Hepatocyte (in vitro differentiated cells): ENCODE results near the gene FRMPD4. TPM values are rescaled to one million over a fixed set of nuclear protein-coding genes. Genes with fewer than 3 reads are reported as not detected.

ENCODE experiments used
- DNase-seq: peaks from one replicate; pipeline ENCODE4 v3.0.0-alpha.2; 2016; ENCODE audit warnings: low spot score
- H2AFZ ChIP-seq: fragments of 200-600 bp; sonication (generic); 2 replicates; pipeline ENCODE4 v1.6.0; 2016; ENCODE audit warnings: antibody characterized with exemption, mild to moderate bottlenecking
- H3K27ac ChIP-seq: fragments of 200-600 bp; sonication (generic); 2 replicates; pipeline ENCODE4 v1.5.1; 2016; ENCODE audit warnings: mild to moderate bottlenecking
- H3K27me3 ChIP-seq: fragments of 200-600 bp; sonication (generic); 2 replicates; pipeline ENCODE4 v1.6.1; 2016
- H3K36me3 ChIP-seq: fragments of 200-600 bp; sonication (generic); replicated peaks from 2 replicates; pipeline ENCODE4 v1.5.1; 2016; ENCODE audit warnings: low read depth; ENCODE audit not compliant: insufficient read depth
- H3K4me1 ChIP-seq: fragments of 200-600 bp; sonication (generic); 2 replicates; pipeline ENCODE4 v1.5.1; 2016; ENCODE audit warnings: mild to moderate bottlenecking, moderate library complexity; ENCODE audit not compliant: insufficient read depth
- H3K4me2 ChIP-seq: fragments of 200-600 bp; sonication (generic); 2 replicates; pipeline ENCODE4 v1.6.0; 2016
- H3K4me3 ChIP-seq: fragments of 200-600 bp; sonication (generic); 2 replicates; pipeline ENCODE4 v1.5.1; 2016; ENCODE audit warnings: mild to moderate bottlenecking
- H3K79me2 ChIP-seq: fragments of 200-600 bp; sonication (generic); 2 replicates; pipeline ENCODE4 v1.6.0; 2017; ENCODE audit warnings: mild to moderate bottlenecking
- H3K9me2 ChIP-seq: fragments of 200-600 bp; sonication (generic); replicated peaks from 2 replicates; pipeline ENCODE4 v1.6.0; 2017; ENCODE audit warnings: mild to moderate bottlenecking; ENCODE audit not compliant: insufficient read depth
- H3K9me3 ChIP-seq: fragments of 200-600 bp; sonication (generic); 2 replicates; pipeline ENCODE4 v1.5.1; 2016; ENCODE audit warnings: low read depth, mild to moderate bottlenecking
- H4K20me1 ChIP-seq: fragments of 200-600 bp; sonication (generic); 2 replicates; pipeline ENCODE4 v1.6.0; 2016; ENCODE audit warnings: mild to moderate bottlenecking; ENCODE audit not compliant: insufficient read depth, poor library complexity, severe bottlenecking
- EZH2 ChIP-seq: fragments of 200-600 bp; sonication (generic); IDR thresholded peaks from 2 replicates; pipeline ENCODE4 v1.6.1; 2016; ENCODE audit warnings: antibody characterized with exemption, mild to moderate bottlenecking, borderline replicate concordance
- EZH2phosphoT487 ChIP-seq: fragments of 200-600 bp; sonication (generic); IDR thresholded peaks from one replicate; pipeline ENCODE4 v1.6.1; 2018; ENCODE audit warnings: antibody characterized with exemption, mild to moderate bottlenecking, low read depth, moderate library complexity; ENCODE audit not compliant: unreplicated experiment, severe bottlenecking
- WGBS: methylation state at CpG from one replicate; pipeline ENCODE4 v1.1.6; 2016; ENCODE audit warnings: low lambda C conversion rate; ENCODE audit errors: missing lambda C conversion rate; 5-methylcytosine and 5-hydroxymethylcytosine counted together
- polyA plus RNA-seq: library from polyadenylated mRNA; unstranded; fragments of >200 nt; fragmentation: Nextera tagmentation; extraction: Ambion mirVana; gene quantifications from 2 replicates; pipeline ENCODE4 v1.2.1, GENCODE V29; 2016
- total RNA-seq: library from RNA; depleted of rRNA; stranded (reverse); fragments of >200 nt; gene quantifications from 2 replicates; pipeline ENCODE4 v1.2.3, GENCODE V29; 2014
- TF ChIP-seq, protein P1 (sequence below): fragments of 200-600 bp; sonication (generic); IDR thresholded peaks from 2 replicates; pipeline ENCODE4 v1.5.1; 2016; ENCODE audit warnings: antibody characterized with exemption, mild to moderate bottlenecking; ENCODE audit not compliant: poor library complexity

Gene FRMPD4
- total and polyA plus RNA-seq, 2 experiments from 2014 or later: 0.23 TPM; not detected in 1

GRCh38 chrX:12648995-12649394 is 510.7 kb downstream of the FRMPD4 start:
- no peak overlapping the region for H3K27ac ChIP-seq
- H3K36me3 ChIP-seq: no peaks in the 10 kb centered on the region
- TF ChIP-seq, protein P1, sequence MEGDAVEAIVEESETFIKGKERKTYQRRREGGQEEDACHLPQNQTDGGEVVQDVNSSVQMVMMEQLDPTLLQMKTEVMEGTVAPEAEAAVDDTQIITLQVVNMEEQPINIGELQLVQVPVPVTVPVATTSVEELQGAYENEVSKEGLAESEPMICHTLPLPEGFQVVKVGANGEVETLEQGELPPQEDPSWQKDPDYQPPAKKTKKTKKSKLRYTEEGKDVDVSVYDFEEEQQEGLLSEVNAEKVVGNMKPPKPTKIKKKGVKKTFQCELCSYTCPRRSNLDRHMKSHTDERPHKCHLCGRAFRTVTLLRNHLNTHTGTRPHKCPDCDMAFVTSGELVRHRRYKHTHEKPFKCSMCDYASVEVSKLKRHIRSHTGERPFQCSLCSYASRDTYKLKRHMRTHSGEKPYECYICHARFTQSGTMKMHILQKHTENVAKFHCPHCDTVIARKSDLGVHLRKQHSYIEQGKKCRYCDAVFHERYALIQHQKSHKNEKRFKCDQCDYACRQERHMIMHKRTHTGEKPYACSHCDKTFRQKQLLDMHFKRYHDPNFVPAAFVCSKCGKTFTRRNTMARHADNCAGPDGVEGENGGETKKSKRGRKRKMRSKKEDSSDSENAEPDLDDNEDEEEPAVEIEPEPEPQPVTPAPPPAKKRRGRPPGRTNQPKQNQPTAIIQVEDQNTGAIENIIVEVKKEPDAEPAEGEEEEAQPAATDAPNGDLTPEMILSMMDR: no peak
- TF ChIP-seq EZH2: no peak
- TF ChIP-seq EZH2phosphoT487: no peak
- no peaks in the 10 kb centered on the region for H3K79me2 ChIP-seq
- WGBS: 70% methylated on average over 5 of the region's 5 CpGs
- H3K9me2 ChIP-seq: no peaks in the 10 kb centered on the region
- no peaks in the 10 kb centered on the region for H4K20me1 ChIP-seq
- no peaks in the 10 kb centered on the region for H3K27me3 ChIP-seq
- H3K4me2 ChIP-seq: no peak overlapping the region
- H2AFZ ChIP-seq: no peak overlapping the region
- no peak for DNase-seq
- H3K4me3 ChIP-seq: no peak overlapping the region
- no peaks in the 10 kb centered on the region for H3K4me1 ChIP-seq
- no peaks in the 10 kb centered on the region for H3K9me3 ChIP-seq

DNA sequence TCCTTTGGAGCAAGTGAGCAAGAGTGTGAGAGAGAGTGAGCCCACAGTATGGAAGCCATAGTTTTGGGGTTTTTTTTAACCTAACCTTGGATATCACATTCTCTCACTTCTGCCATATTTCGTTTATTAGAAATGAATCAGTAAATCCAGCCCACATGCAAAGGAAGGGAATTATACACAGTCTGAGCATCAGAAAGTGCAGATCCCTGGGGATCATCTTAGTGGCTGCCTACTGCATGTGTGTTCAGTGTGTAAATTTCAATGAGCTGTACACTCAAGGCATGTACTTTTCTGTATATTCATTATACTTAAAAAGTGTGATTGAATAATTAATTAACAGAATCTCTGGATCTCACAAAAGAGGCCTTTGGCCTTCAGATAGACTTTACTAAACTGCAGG is 519.2 kb downstream of the FRMPD4 start:
- H3K4me3 ChIP-seq: no peak overlapping the region
- H3K4me1 ChIP-seq: no peaks in the 10 kb centered on the region
- H2AFZ ChIP-seq: no peak overlapping the region
- H3K27me3 ChIP-seq: no peaks in the 10 kb centered on the region
- TF ChIP-seq, protein P1: no peak
- TF ChIP-seq EZH2: no peak
- TF ChIP-seq EZH2phosphoT487: no peak
- 59% methylated on average over 1 of the region's 1 CpG for WGBS
- no peak overlapping the region for H3K4me2 ChIP-seq
- H3K9me3 ChIP-seq: no peaks in the 10 kb centered on the region
- DNase-seq: no peak
- H3K36me3 ChIP-seq: no peaks in the 10 kb centered on the region
- no peaks in the 10 kb centered on the region for H3K9me2 ChIP-seq
- no peaks in the 10 kb centered on the region for H4K20me1 ChIP-seq
- H3K79me2 ChIP-seq: no peaks in the 10 kb centered on the region
- no peak overlapping the region for H3K27ac ChIP-seq

GRCh38 chrX:12657881-12658280 is 519.6 kb downstream of the FRMPD4 start:
- DNase-seq: no peak
- 65% methylated on average over 1 of the region's 1 CpG for WGBS
- TF ChIP-seq, protein P1: no peak
- TF ChIP-seq EZH2: no peak
- TF ChIP-seq EZH2phosphoT487: no peak
- Histone ChIP-seq H3K27ac (no peak overlapping the region), H3K9me3 (no peaks in the 10 kb centered on the region), H3K27me3 (no peaks in the 10 kb centered on the region), H2AFZ (no peak overlapping the region), H3K4me3 (no peak overlapping the region), H3K9me2 (no peaks in the 10 kb centered on the region), H3K36me3 (no peaks in the 10 kb centered on the region), H4K20me1 (no peaks in the 10 kb centered on the region), H3K79me2 (no peaks in the 10 kb centered on the region), H3K4me1 (no peaks in the 10 kb centered on the region), H3K4me2 (no peak overlapping the region)

GRCh38 chrX:12661464-12661863 is 523.2 kb downstream of the FRMPD4 start:
- no peak overlapping the region for H3K4me3 ChIP-seq
- DNase-seq: no peak
- no peaks in the 10 kb centered on the region for H3K79me2 ChIP-seq
- no peaks in the 10 kb centered on the region for H3K36me3 ChIP-seq
- 81% methylated on average over 2 of the region's 2 CpGs for WGBS
- no peak overlapping the region for H3K27ac ChIP-seq
- H3K9me3 ChIP-seq: no peaks in the 10 kb centered on the region
- H3K27me3 ChIP-seq: no peaks in the 10 kb centered on the region
- H3K4me2 ChIP-seq: no peak overlapping the region
- no peaks in the 10 kb centered on the region for H3K9me2 ChIP-seq
- TF ChIP-seq, protein P1: no peak
- TF ChIP-seq EZH2phosphoT487: no peak
- TF ChIP-seq EZH2: no peak
- H4K20me1 ChIP-seq: no peaks in the 10 kb centered on the region
- no peaks in the 10 kb centered on the region for H3K4me1 ChIP-seq
- H2AFZ ChIP-seq: no peak overlapping the region
